HEK293 (cell line): ENCODE data around the gene YPEL5.

ENCODE experiments used
- CTCF ChIA-PET: fragments of 350-600 bp; formaldehyde crosslinking; extraction: SDS; loops from one replicate; lab custom pipeline; 2021; ENCODE audit warnings: antibody characterized with exemption; lab: Yijun Ruan, JAX
- POLR2A ChIA-PET: fragments of 300-600 bp; formaldehyde crosslinking; extraction: SDS; loops from one replicate; lab custom pipeline; 2020; ENCODE audit warnings: antibody characterized with exemption, inconsistent platforms; lab: Yijun Ruan, JAX
- H3K27ac ChIP-seq: fragments of 200-500 bp; sonication (Bioruptor generic); 2 replicates; pipeline ENCODE4 v1.5.1; 2014; ENCODE audit warnings: low read depth, low read length, control low read depth, inconsistent platforms; ENCODE audit errors: extremely low read depth
- H3K36me3 ChIP-seq, 2 experiments: fragments of 200-500 bp in 1 of 2; sonication (Bioruptor generic) in 1 of 2; 1 replicate in 1 of 2; 2 replicates in 1 of 2; pipeline ENCODE4 v1.5.1; 2014 to 2017; ENCODE audit warnings: inconsistent platforms in 2 of 2, low read length in 2 of 2; ENCODE audit not compliant: control insufficient read depth in 2 of 2, insufficient read depth in 1 of 2
- H3K4me1 ChIP-seq: fragments of 200-500 bp; sonication (Bioruptor generic); 2 replicates; pipeline ENCODE4 v1.5.1; 2014; ENCODE audit warnings: mild to moderate bottlenecking, low read length, inconsistent platforms; ENCODE audit not compliant: control insufficient read depth, insufficient read depth
- H3K4me3 ChIP-seq: 2 replicates; pipeline ENCODE4 v1.5.1; 2011; ENCODE audit warnings: low read depth, mild to moderate bottlenecking, control low read depth, low read length, moderate library complexity
- H3K9me3 ChIP-seq: fragments of 200-500 bp; sonication (Bioruptor generic); 2 replicates; pipeline ENCODE4 v1.5.1; 2014; ENCODE audit warnings: low read depth, low read length, inconsistent platforms; ENCODE audit not compliant: control insufficient read depth, insufficient read depth
- PRDM1 ChIP-seq: fragments of 450-650 bp; formaldehyde crosslinking; IDR thresholded peaks from 2 replicates; pipeline ENCODE4; 2016; ENCODE audit warnings: missing biosample characterization, missing genetic modification characterization
- SP7 ChIP-seq: fragments of 450-650 bp; formaldehyde crosslinking; IDR thresholded peaks from 2 replicates; pipeline ENCODE4 v1.5.1; 2016; ENCODE audit warnings: missing biosample characterization, missing genetic modification characterization
- ZNF10 ChIP-seq: fragments of 450-650 bp; formaldehyde crosslinking; IDR thresholded peaks from 2 replicates; pipeline ENCODE4 v1.5.1; 2017; ENCODE audit warnings: missing biosample characterization, missing genetic modification characterization
- ZNF114 ChIP-seq: fragments of 450-650 bp; formaldehyde crosslinking; IDR thresholded peaks from 2 replicates; pipeline ENCODE4 v1.5.0; 2017; ENCODE audit warnings: missing biosample characterization, missing genetic modification characterization
- ZNF121 ChIP-seq: fragments of 450-650 bp; formaldehyde crosslinking; IDR thresholded peaks from 2 replicates; pipeline ENCODE4 v1.5.1; 2016; ENCODE audit warnings: missing biosample characterization, missing genetic modification characterization
- ZNF174 ChIP-seq: fragments of 450-650 bp; formaldehyde crosslinking; IDR thresholded peaks from 2 replicates; pipeline ENCODE4 v1.5.0; 2017; ENCODE audit warnings: missing biosample characterization, mild to moderate bottlenecking, missing genetic modification characterization
- ZNF223 ChIP-seq: fragments of 450-650 bp; formaldehyde crosslinking; IDR thresholded peaks from 2 replicates; pipeline ENCODE4 v1.5.1; 2016; ENCODE audit warnings: missing biosample characterization, missing genetic modification characterization
- ZNF239 ChIP-seq: fragments of 450-650 bp; formaldehyde crosslinking; IDR thresholded peaks from 2 replicates; pipeline ENCODE4 v1.5.1; 2016; ENCODE audit warnings: missing biosample characterization, missing genetic modification characterization
- ZNF416 ChIP-seq: fragments of 450-650 bp; formaldehyde crosslinking; IDR thresholded peaks from 2 replicates; pipeline ENCODE4 v1.5.1; 2016; ENCODE audit warnings: missing biosample characterization, missing genetic modification characterization
- ZNF600 ChIP-seq: fragments of 450-650 bp; formaldehyde crosslinking; IDR thresholded peaks from 2 replicates; pipeline ENCODE4 v1.5.1; 2016; ENCODE audit warnings: missing biosample characterization, missing genetic modification characterization
- ZNF629 ChIP-seq: fragments of 450-650 bp; formaldehyde crosslinking; IDR thresholded peaks from 2 replicates; pipeline ENCODE4 v1.5.1; 2017; ENCODE audit warnings: missing biosample characterization, missing genetic modification characterization
- ZNF670 ChIP-seq: fragments of 450-650 bp; formaldehyde crosslinking; IDR thresholded peaks from 2 replicates; pipeline ENCODE4 v1.5.1; 2016; ENCODE audit warnings: missing biosample characterization, missing genetic modification characterization, low read depth
- TF ChIP-seq, protein P1 (sequence below): fragments of 450-650 bp; formaldehyde crosslinking; IDR thresholded peaks from 2 replicates; pipeline ENCODE4 v1.5.1; 2016; ENCODE audit warnings: missing biosample characterization, missing genetic modification characterization
- TF ChIP-seq, protein P2 (sequence below): fragments of 450-650 bp; formaldehyde crosslinking; IDR thresholded peaks from 2 replicates; pipeline ENCODE4 v1.5.1; 2016; ENCODE audit warnings: missing biosample characterization, missing genetic modification characterization
- TF ChIP-seq, protein P3 (sequence below): fragments of 450-650 bp; formaldehyde crosslinking; IDR thresholded peaks from 2 replicates; pipeline ENCODE4 v1.5.1; 2016; ENCODE audit warnings: missing biosample characterization, missing genetic modification characterization, borderline replicate concordance
- TF ChIP-seq, protein P4 (sequence below): fragments of 450-650 bp; formaldehyde crosslinking; IDR thresholded peaks from 2 replicates; pipeline ENCODE4 v1.5.1; 2016; ENCODE audit warnings: missing biosample characterization, missing genetic modification characterization
- TF ChIP-seq, protein P5 (sequence below): fragments of 450-650 bp; formaldehyde crosslinking; IDR thresholded peaks from 2 replicates; pipeline ENCODE4 v1.5.1; 2016; ENCODE audit warnings: missing biosample characterization, missing genetic modification characterization

The YPEL5 gene

DNA sequence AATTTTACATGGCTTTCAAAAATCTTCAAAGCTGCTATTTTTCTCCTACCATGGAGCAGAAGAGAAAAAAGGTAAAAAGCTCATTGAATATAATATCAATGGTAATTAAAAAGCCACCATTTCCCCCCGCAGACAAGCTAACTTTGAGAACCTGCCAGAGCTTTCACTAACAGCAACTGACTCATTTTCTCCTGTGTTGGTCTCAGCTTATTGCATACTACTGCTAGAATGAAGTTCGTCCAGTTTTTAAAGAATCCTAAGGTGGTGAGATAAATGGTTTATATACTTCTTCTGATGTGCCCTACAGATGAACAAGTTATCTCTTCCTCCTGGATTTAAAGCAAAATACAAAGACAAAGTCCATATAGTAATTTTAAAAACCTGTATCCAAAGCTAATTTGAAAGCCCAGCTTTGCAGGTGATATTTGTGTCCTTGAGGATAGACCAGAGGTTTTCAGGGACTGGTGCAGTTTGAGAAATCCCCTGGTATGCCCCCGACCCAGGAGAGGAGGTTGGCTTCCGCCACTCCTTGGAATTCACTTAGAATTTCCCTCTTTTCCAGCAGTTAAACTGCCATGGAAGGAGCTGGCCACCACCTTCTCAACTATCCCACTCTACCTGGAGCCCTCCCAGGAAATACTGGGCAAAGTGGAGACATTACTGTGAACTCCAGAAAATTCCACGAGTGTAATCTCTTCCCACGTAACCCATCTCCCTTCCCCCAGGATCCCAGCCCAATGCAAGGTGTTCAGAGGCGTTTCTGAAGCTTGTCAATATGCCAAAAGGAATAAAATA lies 17.5 kb downstream of the YPEL5 start:
- CTCF ChIA-PET = interaction anchor here (0.6 to 7.7 kb wide), 63 partner anchors 9 to 1185 kb away, joined by 3 to 358 read pairs (median 5); partner anchors contain the start of genes LCLAT1 and YPEL5

DNA sequence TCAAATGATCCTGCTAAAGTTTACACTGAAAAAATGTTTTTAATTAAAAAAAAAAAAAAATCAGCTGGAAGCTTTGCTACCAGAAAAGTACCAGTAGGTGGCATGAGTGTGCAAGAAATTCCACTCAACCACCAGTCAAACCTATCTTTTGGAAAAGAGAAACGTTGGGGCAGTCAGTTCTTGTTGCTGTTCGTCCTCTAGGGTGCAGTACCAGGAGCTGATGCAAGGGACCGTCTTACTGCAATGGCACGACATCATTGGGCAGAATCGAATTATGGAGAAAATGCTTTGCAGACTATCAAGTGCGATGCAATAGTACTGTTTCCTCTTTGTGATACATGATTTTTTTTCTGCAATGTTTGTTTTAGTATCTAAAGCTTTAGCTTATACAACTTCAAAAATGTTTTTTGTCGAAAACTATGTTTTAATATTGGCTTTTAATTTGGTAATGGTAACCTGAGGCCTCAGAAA lies 18.3 kb downstream of the YPEL5 start:
- ChIA-PET CTCF (interaction anchor here (0.5 to 7.7 kb wide), 93 partner anchors 9 to 1209 kb away, joined by 3 to 358 read pairs (median 4); partner anchors contain the start of genes LCLAT1 and YPEL5), POLR2A (interaction anchor here (0.7 to 2.3 kb wide), 4 partner anchors 19 to 547 kb away, joined by 3 to 10 read pairs (median 4); partner anchors contain the start of genes LBH and YPEL5)
- Histone ChIP-seq H3K4me1 (no peaks in the 10 kb centered on the region), H3K36me3 (peaks cover 0 to 4% of the 10 kb centered on the region in 2 experiments; a peak in 1 of 3 replicates), H3K9me3 (no peaks in the 10 kb centered on the region), H3K27ac (no peak overlapping the region), H3K4me3 (no peak overlapping the region)
- TF ChIP-seq, protein P1, sequence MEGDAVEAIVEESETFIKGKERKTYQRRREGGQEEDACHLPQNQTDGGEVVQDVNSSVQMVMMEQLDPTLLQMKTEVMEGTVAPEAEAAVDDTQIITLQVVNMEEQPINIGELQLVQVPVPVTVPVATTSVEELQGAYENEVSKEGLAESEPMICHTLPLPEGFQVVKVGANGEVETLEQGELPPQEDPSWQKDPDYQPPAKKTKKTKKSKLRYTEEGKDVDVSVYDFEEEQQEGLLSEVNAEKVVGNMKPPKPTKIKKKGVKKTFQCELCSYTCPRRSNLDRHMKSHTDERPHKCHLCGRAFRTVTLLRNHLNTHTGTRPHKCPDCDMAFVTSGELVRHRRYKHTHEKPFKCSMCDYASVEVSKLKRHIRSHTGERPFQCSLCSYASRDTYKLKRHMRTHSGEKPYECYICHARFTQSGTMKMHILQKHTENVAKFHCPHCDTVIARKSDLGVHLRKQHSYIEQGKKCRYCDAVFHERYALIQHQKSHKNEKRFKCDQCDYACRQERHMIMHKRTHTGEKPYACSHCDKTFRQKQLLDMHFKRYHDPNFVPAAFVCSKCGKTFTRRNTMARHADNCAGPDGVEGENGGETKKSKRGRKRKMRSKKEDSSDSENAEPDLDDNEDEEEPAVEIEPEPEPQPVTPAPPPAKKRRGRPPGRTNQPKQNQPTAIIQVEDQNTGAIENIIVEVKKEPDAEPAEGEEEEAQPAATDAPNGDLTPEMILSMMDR = peak; percentile 90
- peak; percentile 57; the same call in 1 of the 2 replicates for TF ChIP-seq ZNF121 (tag by site-specific recombination)
- TF ChIP-seq ZNF629 = no peak
- TF ChIP-seq, protein P2, sequence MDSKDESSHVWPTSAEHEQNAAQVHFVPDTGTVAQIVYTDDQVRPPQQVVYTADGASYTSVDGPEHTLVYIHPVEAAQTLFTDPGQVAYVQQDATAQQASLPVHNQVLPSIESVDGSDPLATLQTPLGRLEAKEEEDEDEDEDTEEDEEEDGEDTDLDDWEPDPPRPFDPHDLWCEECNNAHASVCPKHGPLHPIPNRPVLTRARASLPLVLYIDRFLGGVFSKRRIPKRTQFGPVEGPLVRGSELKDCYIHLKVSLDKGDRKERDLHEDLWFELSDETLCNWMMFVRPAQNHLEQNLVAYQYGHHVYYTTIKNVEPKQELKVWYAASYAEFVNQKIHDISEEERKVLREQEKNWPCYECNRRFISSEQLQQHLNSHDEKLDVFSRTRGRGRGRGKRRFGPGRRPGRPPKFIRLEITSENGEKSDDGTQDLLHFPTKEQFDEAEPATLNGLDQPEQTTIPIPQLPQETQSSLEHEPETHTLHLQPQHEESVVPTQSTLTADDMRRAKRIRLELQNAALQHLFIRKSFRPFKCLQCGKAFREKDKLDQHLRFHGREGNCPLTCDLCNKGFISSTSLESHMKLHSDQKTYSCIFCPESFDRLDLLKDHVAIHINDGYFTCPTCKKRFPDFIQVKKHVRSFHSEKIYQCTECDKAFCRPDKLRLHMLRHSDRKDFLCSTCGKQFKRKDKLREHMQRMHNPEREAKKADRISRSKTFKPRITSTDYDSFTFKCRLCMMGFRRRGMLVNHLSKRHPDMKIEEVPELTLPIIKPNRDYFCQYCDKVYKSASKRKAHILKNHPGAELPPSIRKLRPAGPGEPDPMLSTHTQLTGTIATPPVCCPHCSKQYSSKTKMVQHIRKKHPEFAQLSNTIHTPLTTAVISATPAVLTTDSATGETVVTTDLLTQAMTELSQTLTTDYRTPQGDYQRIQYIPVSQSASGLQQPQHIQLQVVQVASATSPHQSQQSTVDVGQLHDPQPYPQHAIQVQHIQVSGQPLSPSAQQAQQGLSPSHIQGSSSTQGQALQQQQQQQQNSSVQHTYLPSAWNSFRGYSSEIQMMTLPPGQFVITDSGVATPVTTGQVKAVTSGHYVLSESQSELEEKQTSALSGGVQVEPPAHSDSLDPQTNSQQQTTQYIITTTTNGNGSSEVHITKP = 0 out of 2 replicates have a peak, but pooled peaks have one; percentile 20
- TF ChIP-seq ZNF223 (tag by site-specific recombination) = no peak
- 0 out of 2 replicates have a peak, but pooled peaks have one; percentile 14 for TF ChIP-seq SP7 (tag by site-specific recombination)

More for the DNA sequence above, 17.5 kb downstream of the YPEL5 start:
- Histone ChIP-seq H3K36me3 (peaks cover under 1 to 12% of the 10 kb centered on the region in 2 experiments; a peak in 2 of 3 replicates), H3K4me3 (no peak overlapping the region), H3K27ac (no peak overlapping the region), H3K4me1 (no peaks in the 10 kb centered on the region), H3K9me3 (no peaks in the 10 kb centered on the region)
- POLR2A ChIA-PET = interaction anchor here (0.6 to 2.3 kb wide), 5 partner anchors 18 to 548 kb away, joined by 3 to 10 read pairs (median 4); partner anchors contain the start of genes LBH and YPEL5
- TF ChIP-seq ZNF10 (tag by site-specific recombination) (no peak), ZNF114 (tag by site-specific recombination) (no peak), PRDM1 (tag by site-specific recombination) (no peak), ZNF670 (tag by site-specific recombination) (no peak), ZNF174 (no peak), ZNF416 (tag by site-specific recombination) (no peak), ZNF600 (tag by site-specific recombination) (no peak), ZNF239 (no peak)
- TF ChIP-seq, protein P3, sequence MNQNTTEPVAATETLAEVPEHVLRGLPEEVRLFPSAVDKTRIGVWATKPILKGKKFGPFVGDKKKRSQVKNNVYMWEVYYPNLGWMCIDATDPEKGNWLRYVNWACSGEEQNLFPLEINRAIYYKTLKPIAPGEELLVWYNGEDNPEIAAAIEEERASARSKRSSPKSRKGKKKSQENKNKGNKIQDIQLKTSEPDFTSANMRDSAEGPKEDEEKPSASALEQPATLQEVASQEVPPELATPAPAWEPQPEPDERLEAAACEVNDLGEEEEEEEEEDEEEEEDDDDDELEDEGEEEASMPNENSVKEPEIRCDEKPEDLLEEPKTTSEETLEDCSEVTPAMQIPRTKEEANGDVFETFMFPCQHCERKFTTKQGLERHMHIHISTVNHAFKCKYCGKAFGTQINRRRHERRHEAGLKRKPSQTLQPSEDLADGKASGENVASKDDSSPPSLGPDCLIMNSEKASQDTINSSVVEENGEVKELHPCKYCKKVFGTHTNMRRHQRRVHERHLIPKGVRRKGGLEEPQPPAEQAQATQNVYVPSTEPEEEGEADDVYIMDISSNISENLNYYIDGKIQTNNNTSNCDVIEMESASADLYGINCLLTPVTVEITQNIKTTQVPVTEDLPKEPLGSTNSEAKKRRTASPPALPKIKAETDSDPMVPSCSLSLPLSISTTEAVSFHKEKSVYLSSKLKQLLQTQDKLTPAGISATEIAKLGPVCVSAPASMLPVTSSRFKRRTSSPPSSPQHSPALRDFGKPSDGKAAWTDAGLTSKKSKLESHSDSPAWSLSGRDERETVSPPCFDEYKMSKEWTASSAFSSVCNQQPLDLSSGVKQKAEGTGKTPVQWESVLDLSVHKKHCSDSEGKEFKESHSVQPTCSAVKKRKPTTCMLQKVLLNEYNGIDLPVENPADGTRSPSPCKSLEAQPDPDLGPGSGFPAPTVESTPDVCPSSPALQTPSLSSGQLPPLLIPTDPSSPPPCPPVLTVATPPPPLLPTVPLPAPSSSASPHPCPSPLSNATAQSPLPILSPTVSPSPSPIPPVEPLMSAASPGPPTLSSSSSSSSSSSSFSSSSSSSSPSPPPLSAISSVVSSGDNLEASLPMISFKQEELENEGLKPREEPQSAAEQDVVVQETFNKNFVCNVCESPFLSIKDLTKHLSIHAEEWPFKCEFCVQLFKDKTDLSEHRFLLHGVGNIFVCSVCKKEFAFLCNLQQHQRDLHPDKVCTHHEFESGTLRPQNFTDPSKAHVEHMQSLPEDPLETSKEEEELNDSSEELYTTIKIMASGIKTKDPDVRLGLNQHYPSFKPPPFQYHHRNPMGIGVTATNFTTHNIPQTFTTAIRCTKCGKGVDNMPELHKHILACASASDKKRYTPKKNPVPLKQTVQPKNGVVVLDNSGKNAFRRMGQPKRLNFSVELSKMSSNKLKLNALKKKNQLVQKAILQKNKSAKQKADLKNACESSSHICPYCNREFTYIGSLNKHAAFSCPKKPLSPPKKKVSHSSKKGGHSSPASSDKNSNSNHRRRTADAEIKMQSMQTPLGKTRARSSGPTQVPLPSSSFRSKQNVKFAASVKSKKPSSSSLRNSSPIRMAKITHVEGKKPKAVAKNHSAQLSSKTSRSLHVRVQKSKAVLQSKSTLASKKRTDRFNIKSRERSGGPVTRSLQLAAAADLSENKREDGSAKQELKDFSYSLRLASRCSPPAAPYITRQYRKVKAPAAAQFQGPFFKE (tag by site-specific recombination) = no peak
- TF ChIP-seq, protein P4, sequence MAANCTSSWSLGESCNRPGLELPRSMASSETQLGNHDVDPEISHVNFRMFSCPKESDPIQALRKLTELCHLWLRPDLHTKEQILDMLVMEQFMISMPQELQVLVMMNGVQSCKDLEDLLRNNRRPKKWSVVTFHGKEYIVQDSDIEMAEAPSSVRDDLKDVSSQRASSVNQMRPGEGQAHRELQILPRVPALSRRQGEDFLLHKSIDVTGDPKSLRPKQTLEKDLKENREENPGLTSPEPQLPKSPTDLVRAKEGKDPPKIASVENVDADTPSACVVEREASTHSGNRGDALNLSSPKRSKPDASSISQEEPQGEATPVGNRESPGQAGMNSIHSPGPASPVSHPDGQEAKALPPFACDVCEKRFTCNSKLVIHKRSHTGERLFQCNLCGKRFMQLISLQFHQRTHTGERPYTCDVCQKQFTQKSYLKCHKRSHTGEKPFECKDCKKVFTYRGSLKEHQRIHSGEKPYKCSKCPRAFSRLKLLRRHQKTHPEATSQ (tag by site-specific recombination) = no peak
- TF ChIP-seq, protein P5, sequence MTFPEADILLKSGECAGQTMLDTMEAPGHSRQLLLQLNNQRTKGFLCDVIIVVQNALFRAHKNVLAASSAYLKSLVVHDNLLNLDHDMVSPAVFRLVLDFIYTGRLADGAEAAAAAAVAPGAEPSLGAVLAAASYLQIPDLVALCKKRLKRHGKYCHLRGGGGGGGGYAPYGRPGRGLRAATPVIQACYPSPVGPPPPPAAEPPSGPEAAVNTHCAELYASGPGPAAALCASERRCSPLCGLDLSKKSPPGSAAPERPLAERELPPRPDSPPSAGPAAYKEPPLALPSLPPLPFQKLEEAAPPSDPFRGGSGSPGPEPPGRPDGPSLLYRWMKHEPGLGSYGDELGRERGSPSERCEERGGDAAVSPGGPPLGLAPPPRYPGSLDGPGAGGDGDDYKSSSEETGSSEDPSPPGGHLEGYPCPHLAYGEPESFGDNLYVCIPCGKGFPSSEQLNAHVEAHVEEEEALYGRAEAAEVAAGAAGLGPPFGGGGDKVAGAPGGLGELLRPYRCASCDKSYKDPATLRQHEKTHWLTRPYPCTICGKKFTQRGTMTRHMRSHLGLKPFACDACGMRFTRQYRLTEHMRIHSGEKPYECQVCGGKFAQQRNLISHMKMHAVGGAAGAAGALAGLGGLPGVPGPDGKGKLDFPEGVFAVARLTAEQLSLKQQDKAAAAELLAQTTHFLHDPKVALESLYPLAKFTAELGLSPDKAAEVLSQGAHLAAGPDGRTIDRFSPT (tag by site-specific recombination) = no peak
